PC-9 (cell line): ENCODE data around the gene KLHL40. TPM values are rescaled to one million over a fixed set of nuclear protein-coding genes. Genes with fewer than 3 reads are reported as not detected.

Experiments used
- Bru-seq: library from RNA; stranded (reverse); fragments of 400-500 nt; gene quantifications from one replicate; lab custom pipeline; 2021; lab: Mats Ljungman, UMichigan
- BruChase-seq, 2 experiments: library from RNA; stranded (reverse); fragments of 400-500 nt; gene quantifications; one replicate each; lab custom pipeline; 2021; lab: Mats Ljungman, UMichigan
- BruUV-seq: library from RNA; stranded (reverse); fragments of 400-500 nt; replicated peaks from 2 replicates; lab custom pipeline; 2021; lab: Mats Ljungman, UMichigan
- CTCF ChIA-PET: fragments of 300-600 bp; sonication (Branson Sonifier 250); formaldehyde crosslinking; loops from one replicate; lab custom pipeline; 2022; ENCODE audit warnings: antibody characterized with exemption; lab: Charles Lee
- POLR2A ChIA-PET: fragments of 300-600 bp; sonication (Branson Sonifier 250); formaldehyde crosslinking; loops from one replicate; lab custom pipeline; 2022; ENCODE audit warnings: antibody characterized with exemption; ENCODE audit not compliant: unreplicated experiment; lab: Charles Lee
- DNase-seq, 2 experiments: peaks; one replicate each; pipeline versions ENCODE4 v3.0.0 to v3.0.0-alpha.2; 2015 to 2022; ENCODE audit warnings: mixed read lengths in 1 of 2
- H2AFZ ChIP-seq: fragments of 200-600 bp; sonication (generic); 2 replicates; pipeline ENCODE4 v1.8.1; 2017; ENCODE audit warnings: antibody characterized with exemption
- H3F3A ChIP-seq: fragments of 200-600 bp; sonication (generic); 2 replicates; pipeline ENCODE4 v1.8.1; 2017; ENCODE audit warnings: antibody characterized with exemption, mild to moderate bottlenecking, low read depth; ENCODE audit not compliant: insufficient read depth
- H3K27ac ChIP-seq: fragments of 200-600 bp; sonication (generic); 2 replicates; pipeline ENCODE4 v1.6.1; 2016; ENCODE audit warnings: mixed run types
- H3K27me3 ChIP-seq: fragments of 200-600 bp; sonication (generic); 2 replicates; pipeline ENCODE4 v1.6.1; 2016; ENCODE audit warnings: low read depth, mixed run types; ENCODE audit not compliant: insufficient read depth
- H3K36me3 ChIP-seq: fragments of 200-600 bp; sonication (generic); 2 replicates; pipeline ENCODE4 v1.6.1; 2016; ENCODE audit warnings: low read depth, mixed run types
- H3K4me1 ChIP-seq: fragments of 200-600 bp; sonication (generic); replicated peaks from 2 replicates; pipeline ENCODE4 v1.6.1; 2016; ENCODE audit warnings: mixed run types; ENCODE audit not compliant: insufficient read depth
- H3K4me2 ChIP-seq: fragments of 200-600 bp; sonication (generic); 2 replicates; pipeline ENCODE4 v1.6.1; 2017; ENCODE audit warnings: mixed run types
- H3K4me3 ChIP-seq: fragments of 200-600 bp; sonication (generic); 2 replicates; pipeline ENCODE4 v1.6.1; 2016; ENCODE audit warnings: mixed run types
- H3K79me2 ChIP-seq: fragments of 200-600 bp; sonication (generic); 2 replicates; pipeline ENCODE4 v1.6.1; 2017; ENCODE audit warnings: low read depth, mixed run types
- H3K9me2 ChIP-seq: fragments of 200-600 bp; sonication (generic); 2 replicates; pipeline ENCODE4 v1.8.1; 2017; ENCODE audit warnings: mild to moderate bottlenecking; ENCODE audit not compliant: insufficient read depth
- H3K9me3 ChIP-seq: fragments of 200-600 bp; sonication (generic); 2 replicates; pipeline ENCODE4 v1.8.1; 2016; ENCODE audit warnings: low read depth; ENCODE audit not compliant: insufficient read depth
- H4K20me1 ChIP-seq: fragments of 200-600 bp; sonication (generic); 2 replicates; pipeline ENCODE4 v1.8.1; 2017; ENCODE audit not compliant: insufficient read depth
- CTCF ChIP-seq: fragments of 200-600 bp; sonication (generic); conservative IDR thresholded peaks from 2 replicates; pipeline ENCODE4 v1.6.1; 2017; ENCODE audit warnings: mixed run types, antibody characterized with exemption, mild to moderate bottlenecking, moderate library complexity
- EZH2 ChIP-seq: fragments of 200-600 bp; sonication (generic); IDR thresholded peaks from 2 replicates; pipeline ENCODE4 v1.8.0; 2017; ENCODE audit warnings: antibody characterized with exemption, low read depth
- intact Hi-C: fragments of 100-400 bp; cut with micrococcal nuclease; formaldehyde crosslinking; loops from one replicate; pipeline ENCODE4 v1.10.0; 2022; ENCODE audit not compliant: unreplicated experiment
- long read RNA-seq: library from polyadenylated mRNA; stranded (forward); transcript quantifications from one replicate; pipeline ENCODE4 v2.0.0, GENCODE V29; 2022
- total RNA-seq: library from RNA; stranded (reverse); gene quantifications from 2 replicates; pipeline ENCODE4 v1.2.3, GENCODE V29; 2021

The KLHL40 gene
- not detected in 2 replicates for total RNA-seq
- not detected for Bru-seq, nascent RNA
- percentile 8 among the genes with signal in this experiment for BruChase-seq, experiment 1, labeled RNA remaining after a 2-hour chase
- BruChase-seq, experiment 2, labeled RNA remaining after a 6-hour chase, result not detected
- long read RNA-seq, result 0 reads

GRCh38 chr3:42685363-42685881 lies at the start of gene KLHL40:
Gene KLHL40, plus strand, starts transcription at chr3:42685537. Its CDS starts 82 bp downstream, at chr3:42685619.
- Histone ChIP-seq H3K79me2 (no peaks in the 10 kb centered on the region), H3K9me3 (no peaks in the 10 kb centered on the region), H4K20me1 (no peaks in the 10 kb centered on the region), H2AFZ (no peak within 1 kb of the TSS), H3K27ac (0 out of 2 replicates have a peak within 1 kb of the TSS, but pooled peaks have one; percentile 12), H3K4me2 (peak within 1 kb of the TSS; percentile 13; the same call in 1 of the 2 replicates), H3K27me3 (0 out of 2 replicates have a peak, but pooled peaks cover 2% of the 10 kb centered on the region), H3F3A (no peaks in the 10 kb centered on the region), H3K9me2 (no peaks in the 10 kb centered on the region), H3K4me1 (peaks cover 19% of the 10 kb centered on the region), H3K36me3 (no peaks in the 10 kb centered on the region), H3K4me3 (no peak within 1 kb of the TSS)
- CTCF ChIA-PET, result no interaction called here
- no TSS peak for BruUV-seq
- intact Hi-C loops, result no loop called here
- no peak for TF ChIP-seq EZH2
- TF ChIP-seq CTCF, result no peak
- POLR2A ChIA-PET, result no interaction called here
- DNase-seq, result no peak

GRCh38 chr3:42637001-42637400 lies 48.3 kb upstream of the KLHL40 start:
- Histone ChIP-seq H3K4me1 (0 out of 2 replicates have a peak, but pooled peaks cover 3% of the 10 kb centered on the region), H3K9me2 (no peaks in the 10 kb centered on the region), H3F3A (peaks cover 4% of the 10 kb centered on the region; the same call in 1 of the 2 replicates), H3K36me3 (peaks cover 40% of the 10 kb centered on the region), H4K20me1 (no peaks in the 10 kb centered on the region), H2AFZ (no peak overlapping the region), H3K27me3 (no peaks in the 10 kb centered on the region), H3K4me2 (no peak overlapping the region), H3K4me3 (no peak overlapping the region), H3K9me3 (no peaks in the 10 kb centered on the region), H3K79me2 (no peaks in the 10 kb centered on the region), H3K27ac (no peak overlapping the region)
- ChIA-PET CTCF (no interaction called here), POLR2A (no interaction called here)
- intact Hi-C loops, result no loop called here
- DNase-seq, result no peak
- TF ChIP-seq CTCF, result no peak
- TF ChIP-seq EZH2, result no peak
- BruUV-seq, result no TSS peak

- peaks cover 38% of the 10 kb centered on the region for H3K36me3 ChIP-seq
- H2AFZ ChIP-seq, result no peak overlapping the region
- TF ChIP-seq EZH2 (no peak), CTCF (no peak)
- H3K9me2 ChIP-seq, result no peaks in the 10 kb centered on the region
- H3K4me1 ChIP-seq, result no peaks in the 10 kb centered on the region
- no TSS peak for BruUV-seq
- no peak overlapping the region for H3K4me2 ChIP-seq
- no peaks in the 10 kb centered on the region for H4K20me1 ChIP-seq
- H3K79me2 ChIP-seq, result no peaks in the 10 kb centered on the region
- intact Hi-C loops, result no loop called here
- H3F3A ChIP-seq, result 0 out of 2 replicates have a peak, but pooled peaks cover 4% of the 10 kb centered on the region
- H3K27me3 ChIP-seq, result no peaks in the 10 kb centered on the region
- H3K27ac ChIP-seq, result no peak overlapping the region
- H3K9me3 ChIP-seq, result no peaks in the 10 kb centered on the region
- ChIA-PET POLR2A (no interaction called here), CTCF (no interaction called here)
- no peak overlapping the region for H3K4me3 ChIP-seq
- DNase-seq, result no peak
These were observed 46.9 kb upstream of the KLHL40 start for GRCh38 chr3:42638339-42638842.
